Ovary (tissue), 9 donors: Measurements from ENCODE around the gene SENP8. TPM values are rescaled to one million over a fixed set of nuclear protein-coding genes. Genes with fewer than 3 reads are reported as not detected.

Source experiments
- DNase-seq, 5 donors: peaks; one replicate each; pipeline ENCODE4 v3.0.0-alpha.2; 2019 to 2020
- H3K27ac ChIP-seq, 2 donors: fragments of 200-600 bp; one replicate each; pipeline versions ENCODE4 v1.5.1 to v1.8.0; 2019 to 2022
- H3K27me3 ChIP-seq: fragments of 200-600 bp; one replicate; pipeline ENCODE4 v1.8.0; 2022
- H3K36me3 ChIP-seq: fragments of 200-600 bp; sonication (generic); one replicate; pipeline ENCODE4 v1.5.1; 2019
- H3K4me1 ChIP-seq: one replicate; pipeline ENCODE4 v1.8.1; 2013; ENCODE audit warnings: mild to moderate bottlenecking, moderate library complexity; ENCODE audit not compliant: insufficient read depth
- H3K4me3 ChIP-seq: fragments of 200-600 bp; sonication (generic); one replicate; pipeline ENCODE4 v1.5.1; 2017
- H3K9me3 ChIP-seq, 2 donors: fragments of 200-600 bp in 1 of 2; sonication (generic) in 1 of 2; one replicate each; pipeline versions ENCODE4 v1.5.1 to v1.8.1; 2013 to 2019; ENCODE audit warnings: mild to moderate bottlenecking in 1 of 2, moderate library complexity in 1 of 2
- CTCF ChIP-seq, 3 donors: fragments of 450-650 bp in 2 of 3; fragments of 200-600 bp in 1 of 3; IDR thresholded peaks; one replicate each; pipeline versions ENCODE4 v1.5.1 to v1.8.0; 2016 to 2022; ENCODE audit warnings: antibody characterized with exemption in 3 of 3, mild to moderate bottlenecking in 1 of 3
- EP300 ChIP-seq: sonication (generic); formaldehyde crosslinking; IDR thresholded peaks from one replicate; pipeline ENCODE4 v1.6.1; 2017; ENCODE audit warnings: antibody characterized with exemption
- POLR2A ChIP-seq: fragments of 450-650 bp; IDR thresholded peaks from one replicate; pipeline ENCODE4 v1.6.1; 2017; ENCODE audit warnings: antibody characterized with exemption, mild to moderate bottlenecking, moderate library complexity
- WGBS, 3 donors: extraction: QIAGEN DNeasy Blood & Tissue Kit in 1 of 3; methylation state at CpG; one replicate each; pipeline versions ENCODE4 v1.1.5 to v1.1.7; 2013 to 2017; 5-methylcytosine and 5-hydroxymethylcytosine counted together
- intact Hi-C, 4 donors: fragments of 100-400 bp; cut with DNase I; formaldehyde crosslinking; loops; one replicate each; pipeline versions ENCODE4 v1.11.0 to v1.15.1; 2022 to 2023
- polyA plus RNA-seq, 2 donors: library from polyadenylated mRNA; stranded (reverse); fragments of 200-250 nt in 1 of 2; fragments of 350-450 nt in 1 of 2; fragmentation: Illumina TruSeq in 1 of 2; extraction: RNeasy Lipid Tissue Mini Kit (QIAGEN cat#74804) in 1 of 2; gene quantifications; one replicate each; pipeline ENCODE4 v1.2.3, GENCODE V29; 2013 to 2014
- total RNA-seq, 7 donors: library from RNA; depleted of rRNA in 2 of 7; stranded (reverse); fragments of >200 nt in 2 of 7; fragmentation: NEBNext Ultra II Directional in 3 of 7; extraction: Animal tissue kit (Norgen Biotek cat#: 25700) in 3 of 7; gene quantifications; one replicate each; pipeline versions ENCODE4 v1.1.0 to v1.2.4, GENCODE V29; 2016 to 2023
- donor health status: DM: no; HTN: no; CAD: no; lungs with moderate emphysema.
- donor health status: DM: no; HTN: no; CAD: no.
- donor health status: Bipolar disorder and iron deficiency.
- donor health status: DM: yes; HTN: yes; CAD: no.
- donor health status: DM: no; HTN: no; CAD: no.
- donor health status: DM: yes; HTN: yes; CAD: no.

SENP8 gene
- total and polyA plus RNA-seq, 9 donors: 0.72 to 5.4 (median 3.2) TPM

- TF ChIP-seq EP300: no peak
- Histone ChIP-seq H3K27me3 (no peaks in the 10 kb centered on the region), H3K4me3 (no peak overlapping the region), H3K9me3 (no peaks in the 10 kb centered on the region), H3K27ac (no peak overlapping the region), H3K4me1 (peaks cover 2% of the 10 kb centered on the region), H3K36me3 (no peaks in the 10 kb centered on the region)
- intact Hi-C loops: no loop called here
- no peak for DNase-seq
- WGBS, 3 donors: 77 to 88% (median 83%) methylated on average over 3 of the region's 3 CpGs
Observed at GRCh38 chr15:72176743-72177142, 58.5 kb downstream of the SENP8 start.

- Histone ChIP-seq H3K27ac (no peak overlapping the region), H3K36me3 (no peaks in the 10 kb centered on the region), H3K27me3 (no peaks in the 10 kb centered on the region), H3K4me3 (no peak overlapping the region), H3K9me3 (no peaks in the 10 kb centered on the region), H3K4me1 (peaks cover 2% of the 10 kb centered on the region)
- 90 to 92% (median 90%) methylated on average over 13 of the region's 13 CpGs for WGBS, 3 donors
- intact Hi-C loops: no loop called here
- no peak for DNase-seq
- TF ChIP-seq CTCF (IDR thresholded peaks at IDR 0.05) (no peak), EP300 (no peak), POLR2A (no peak)
Observed at GRCh38 chr15:72178976-72179585, 60.9 kb downstream of the SENP8 start.

- 67 to 74% (median 72%) methylated on average over 14 to 16 of the region's 16 CpGs for WGBS, 3 donors
- Histone ChIP-seq H3K4me3 (no peak overlapping the region), H3K36me3 (no peaks in the 10 kb centered on the region), H3K27me3 (no peaks in the 10 kb centered on the region), H3K27ac (no peak overlapping the region), H3K9me3 (no peaks in the 10 kb centered on the region), H3K4me1 (peaks cover 5% of the 10 kb centered on the region)
- TF ChIP-seq EP300: no peak
- TF ChIP-seq CTCF (IDR thresholded peaks at IDR 0.05): no peak
- TF ChIP-seq POLR2A: no peak
- no peak for DNase-seq
- intact Hi-C loops: no loop called here
Observed at GRCh38 chr15:72179950-72180581, 61.9 kb downstream of the SENP8 start.

GRCh38 chr15:72180761-72181324 lies 62.6 kb downstream of the SENP8 start:
- Histone ChIP-seq H3K27me3 (no peaks in the 10 kb centered on the region), H3K27ac (no peak overlapping the region), H3K4me1 (peaks cover 5% of the 10 kb centered on the region), H3K4me3 (no peak overlapping the region), H3K9me3 (no peaks in the 10 kb centered on the region), H3K36me3 (no peaks in the 10 kb centered on the region)
- no peak for DNase-seq
- 91 to 97% (median 91%) methylated on average over 5 of the region's 5 CpGs for WGBS, 3 donors
- TF ChIP-seq POLR2A (no peak), EP300 (no peak), CTCF (IDR thresholded peaks at IDR 0.05) (no peak)
- intact Hi-C loops: no loop called here

- no peak overlapping the region for H3K4me3 ChIP-seq
- TF ChIP-seq CTCF (IDR thresholded peaks at IDR 0.05): no peak
- TF ChIP-seq EP300: no peak
- TF ChIP-seq POLR2A: no peak
- WGBS, 3 donors: 94 to 96% (median 94%) methylated on average over 3 of the region's 3 CpGs
- H3K9me3 ChIP-seq: no peaks in the 10 kb centered on the region
- no peaks in the 10 kb centered on the region for H3K27me3 ChIP-seq
- intact Hi-C loops: no loop called here
- DNase-seq: no peak
- H3K36me3 ChIP-seq: no peaks in the 10 kb centered on the region
- H3K27ac ChIP-seq: no peak overlapping the region
- peaks cover 5% of the 10 kb centered on the region for H3K4me1 ChIP-seq
Observed at GRCh38 chr15:72182244-72182643, 64.0 kb downstream of the SENP8 start.
